Thyroid gland (tissue), 4 donors: ENCODE data around the gene PCDHGA1. TPM values are rescaled to one million over a fixed set of nuclear protein-coding genes. Genes with fewer than 3 reads are reported as not detected.
"Not testable (repeated sequence)": the region's sequence is repeated elsewhere in the genome, so short reads cannot be mapped to it uniquely, and the experiment has no call there.

Source experiments
- DNase-seq, 2 donors: peaks; one replicate each; pipeline ENCODE4 v3.0.0-alpha.2; 2019
- H3K27ac ChIP-seq, 3 donors: fragments of 200-600 bp; sonication (generic); 1 replicate in 2 of 3; 2 replicates in 1 of 3; pipeline ENCODE4 v1.5.1; 2016 to 2019; ENCODE audit warnings: mild to moderate bottlenecking in 1 of 3, moderate library complexity in 1 of 3
- H3K27me3 ChIP-seq: fragments of 200-600 bp; sonication (generic); one replicate; pipeline ENCODE4 v1.5.1; 2019
- H3K36me3 ChIP-seq, 2 donors: fragments of 200-600 bp; sonication (generic); one replicate each; pipeline ENCODE4 v1.5.1; 2016 to 2019
- H3K4me1 ChIP-seq, 2 donors: fragments of 200-600 bp; sonication (generic); one replicate each; pipeline ENCODE4 v1.5.1; 2017 to 2019
- H3K4me3 ChIP-seq, 3 donors: fragments of 200-600 bp; sonication (generic); replicated peaks in 1 of 3; 1 replicate in 2 of 3; 2 replicates in 1 of 3; pipeline ENCODE4 v1.5.1; 2016; ENCODE audit warnings: mild to moderate bottlenecking in 1 of 3
- H3K9me3 ChIP-seq: fragments of 200-600 bp; sonication (generic); one replicate; pipeline ENCODE4 v1.5.1; 2017
- POLR2A ChIP-seq, 2 donors: fragments of 450-650 bp; IDR thresholded peaks; one replicate each; pipeline ENCODE4 v1.6.1; 2017; ENCODE audit warnings: antibody characterized with exemption in 2 of 2, mild to moderate bottlenecking in 2 of 2, moderate library complexity in 1 of 2
- WGBS, 2 donors: methylation state at CpG; one replicate each; pipeline ENCODE4 v1.1.5; 2017; 5-methylcytosine and 5-hydroxymethylcytosine counted together
- intact Hi-C: fragments of 100-400 bp; cut with DNase I; formaldehyde crosslinking; loops from one replicate; pipeline ENCODE4 v1.15.1; 2023
- total RNA-seq, 4 donors: library from RNA; depleted of rRNA; stranded (reverse); fragments of >200 nt; gene quantifications; one replicate each; pipeline ENCODE4 v1.2.3, GENCODE V29; 2016
- TF ChIP-seq, protein P1 (sequence below), 6 experiments: fragments of 200-600 bp in 3 of 6; fragments of 450-650 bp in 3 of 6; sonication (generic) in 3 of 6; IDR thresholded peaks; one replicate each; pipeline ENCODE4 v1.5.1; 2016 to 2019; ENCODE audit warnings: antibody characterized with exemption in 6 of 6, mild to moderate bottlenecking in 2 of 6, inconsistent platforms in 1 of 6, moderate library complexity in 1 of 6

Gene PCDHGA1
- total RNA-seq, 4 donors from 2014 or later: 0.40 to 1.3 (median 0.87) TPM

DNA sequence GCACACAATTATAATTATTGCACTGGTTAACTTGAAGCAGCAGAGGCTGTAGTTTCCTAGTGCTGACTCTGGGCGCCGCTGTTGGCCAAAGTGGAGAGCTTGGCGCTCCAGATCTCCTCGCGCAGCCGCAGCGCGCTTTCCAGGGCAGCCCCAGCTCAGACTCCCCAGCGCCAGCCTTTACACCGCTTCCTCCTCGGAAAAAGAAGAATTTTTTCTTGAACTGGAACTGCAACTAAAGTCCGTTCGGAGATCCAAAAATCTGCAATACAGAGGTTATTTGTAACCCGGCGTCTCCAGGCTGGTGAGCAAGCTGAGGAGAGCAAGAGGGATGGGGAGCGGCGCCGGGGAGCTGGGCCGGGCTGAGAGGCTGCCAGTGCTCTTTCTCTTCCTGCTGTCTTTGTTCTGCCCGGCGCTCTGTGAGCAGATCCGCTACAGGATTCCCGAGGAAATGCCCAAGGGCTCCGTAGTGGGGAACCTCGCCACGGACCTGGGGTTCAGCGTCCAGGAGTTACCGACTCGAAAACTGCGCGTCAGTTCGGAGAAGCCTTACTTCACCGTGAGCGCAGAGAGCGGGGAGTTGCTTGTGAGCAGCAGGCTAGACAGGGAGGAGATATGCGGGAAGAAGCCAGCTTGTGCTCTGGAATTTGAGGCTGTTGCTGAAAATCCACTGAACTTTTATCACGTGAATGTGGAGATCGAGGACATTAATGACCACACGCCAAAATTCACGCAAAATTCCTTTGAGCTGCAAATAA is 57.4 kb downstream of the PCDHGA1 start, which contains the start of gene PCDHGB4:
TSS of gene PCDHGB4 (plus strand) at position 142 of the 755 bp plus-strand sequence. CDS start at position 329, 187 bp downstream.
- intact Hi-C loops, H3K4me1 ChIP-seq, H3K36me3 ChIP-seq, H3K27me3 ChIP-seq, H3K9me3 ChIP-seq, H3K27ac ChIP-seq, H3K4me3 ChIP-seq: not testable (repeated sequence)
- peak; percentile 51 to 54 for DNase-seq
- TF ChIP-seq, protein P1, sequence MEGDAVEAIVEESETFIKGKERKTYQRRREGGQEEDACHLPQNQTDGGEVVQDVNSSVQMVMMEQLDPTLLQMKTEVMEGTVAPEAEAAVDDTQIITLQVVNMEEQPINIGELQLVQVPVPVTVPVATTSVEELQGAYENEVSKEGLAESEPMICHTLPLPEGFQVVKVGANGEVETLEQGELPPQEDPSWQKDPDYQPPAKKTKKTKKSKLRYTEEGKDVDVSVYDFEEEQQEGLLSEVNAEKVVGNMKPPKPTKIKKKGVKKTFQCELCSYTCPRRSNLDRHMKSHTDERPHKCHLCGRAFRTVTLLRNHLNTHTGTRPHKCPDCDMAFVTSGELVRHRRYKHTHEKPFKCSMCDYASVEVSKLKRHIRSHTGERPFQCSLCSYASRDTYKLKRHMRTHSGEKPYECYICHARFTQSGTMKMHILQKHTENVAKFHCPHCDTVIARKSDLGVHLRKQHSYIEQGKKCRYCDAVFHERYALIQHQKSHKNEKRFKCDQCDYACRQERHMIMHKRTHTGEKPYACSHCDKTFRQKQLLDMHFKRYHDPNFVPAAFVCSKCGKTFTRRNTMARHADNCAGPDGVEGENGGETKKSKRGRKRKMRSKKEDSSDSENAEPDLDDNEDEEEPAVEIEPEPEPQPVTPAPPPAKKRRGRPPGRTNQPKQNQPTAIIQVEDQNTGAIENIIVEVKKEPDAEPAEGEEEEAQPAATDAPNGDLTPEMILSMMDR (IDR thresholded peaks at IDR 0.05): peak in 4 of 6 experiments; percentile 41 to 58 (median 47)
- WGBS, 2 donors: 9 to 10% methylated on average over 19 to 21 of the region's 40 CpGs

DNA sequence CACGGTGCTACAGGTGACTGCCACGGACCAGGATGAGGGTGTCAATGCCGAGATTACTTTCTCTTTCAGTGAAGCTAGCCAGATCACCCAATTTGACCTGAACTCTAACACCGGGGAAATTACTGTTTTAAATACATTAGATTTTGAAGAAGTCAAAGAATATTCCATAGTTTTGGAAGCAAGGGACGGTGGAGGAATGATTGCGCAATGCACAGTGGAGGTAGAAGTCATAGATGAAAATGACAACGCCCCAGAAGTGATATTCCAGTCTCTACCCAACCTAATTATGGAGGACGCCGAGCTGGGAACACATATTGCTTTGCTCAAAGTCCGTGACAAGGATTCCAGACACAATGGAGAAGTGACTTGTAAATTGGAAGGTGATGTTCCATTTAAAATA is 58.3 kb downstream of the PCDHGA1 start:
- Histone ChIP-seq H3K4me3 (no peak overlapping the region), H3K27ac (no peak overlapping the region), H3K27me3 (no peaks in the 10 kb centered on the region), H3K9me3 (no peaks in the 10 kb centered on the region), H3K36me3 (no peaks in the 10 kb centered on the region), H3K4me1 (no peaks in the 10 kb centered on the region)
- no peak for TF ChIP-seq POLR2A (IDR thresholded peaks at IDR 0.05)
- TF ChIP-seq, protein P1 (IDR thresholded peaks at IDR 0.05): no peak
- intact Hi-C loops: no loop called here
- 47 to 56% methylated on average over 10 of the region's 10 CpGs for WGBS, 2 donors
- no peak for DNase-seq

DNA sequence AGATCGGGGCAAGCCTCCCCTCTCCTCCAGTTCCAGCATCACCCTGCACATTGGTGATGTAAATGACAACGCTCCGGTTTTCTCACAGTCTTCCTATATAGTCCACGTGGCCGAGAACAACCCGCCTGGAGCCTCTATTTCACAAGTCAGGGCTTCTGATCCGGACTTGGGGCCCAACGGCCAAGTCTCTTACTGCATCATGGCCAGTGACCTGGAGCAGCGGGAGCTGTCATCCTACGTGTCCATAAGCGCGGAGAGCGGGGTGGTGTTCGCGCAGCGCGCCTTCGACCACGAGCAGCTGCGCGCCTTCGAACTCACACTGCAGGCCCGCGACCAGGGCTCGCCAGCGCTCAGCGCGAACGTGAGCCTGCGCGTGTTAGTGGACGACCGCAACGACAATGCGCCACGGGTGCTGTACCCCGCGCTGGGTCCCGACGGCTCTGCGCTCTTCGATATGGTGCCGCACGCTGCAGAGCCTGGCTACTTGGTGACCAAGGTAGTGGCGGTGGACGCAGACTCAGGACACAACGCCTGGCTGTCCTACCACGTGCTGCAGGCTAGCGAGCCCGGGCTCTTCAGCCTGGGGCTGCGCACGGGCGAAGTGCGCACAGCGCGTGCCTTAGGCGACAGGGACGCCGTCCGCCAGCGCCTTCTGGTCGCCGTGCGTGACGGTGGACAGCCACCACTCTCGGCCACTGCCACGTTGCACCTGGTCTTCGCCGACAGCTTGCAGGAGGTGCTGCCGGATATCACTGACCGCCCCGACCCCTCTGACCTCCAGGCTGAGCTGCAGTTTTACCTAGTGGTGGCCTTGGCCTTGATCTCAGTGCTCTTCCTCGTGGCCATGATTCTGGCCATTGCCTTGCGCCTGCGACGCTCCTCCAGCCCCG is 59.1 kb downstream of the PCDHGA1 start:
- Histone ChIP-seq H3K4me1 (no peaks in the 10 kb centered on the region), H3K36me3 (no peaks in the 10 kb centered on the region), H3K9me3 (no peaks in the 10 kb centered on the region), H3K27me3 (no peaks in the 10 kb centered on the region), H3K4me3 (no peak overlapping the region), H3K27ac (no peak overlapping the region)
- TF ChIP-seq, protein P1 (IDR thresholded peaks at IDR 0.05): no peak
- TF ChIP-seq POLR2A (IDR thresholded peaks at IDR 0.05): no peak
- WGBS, 2 donors: 28 to 50% methylated on average over 32 to 60 of the region's 77 CpGs
- no peak for DNase-seq
- intact Hi-C loops: no loop called here

DNA sequence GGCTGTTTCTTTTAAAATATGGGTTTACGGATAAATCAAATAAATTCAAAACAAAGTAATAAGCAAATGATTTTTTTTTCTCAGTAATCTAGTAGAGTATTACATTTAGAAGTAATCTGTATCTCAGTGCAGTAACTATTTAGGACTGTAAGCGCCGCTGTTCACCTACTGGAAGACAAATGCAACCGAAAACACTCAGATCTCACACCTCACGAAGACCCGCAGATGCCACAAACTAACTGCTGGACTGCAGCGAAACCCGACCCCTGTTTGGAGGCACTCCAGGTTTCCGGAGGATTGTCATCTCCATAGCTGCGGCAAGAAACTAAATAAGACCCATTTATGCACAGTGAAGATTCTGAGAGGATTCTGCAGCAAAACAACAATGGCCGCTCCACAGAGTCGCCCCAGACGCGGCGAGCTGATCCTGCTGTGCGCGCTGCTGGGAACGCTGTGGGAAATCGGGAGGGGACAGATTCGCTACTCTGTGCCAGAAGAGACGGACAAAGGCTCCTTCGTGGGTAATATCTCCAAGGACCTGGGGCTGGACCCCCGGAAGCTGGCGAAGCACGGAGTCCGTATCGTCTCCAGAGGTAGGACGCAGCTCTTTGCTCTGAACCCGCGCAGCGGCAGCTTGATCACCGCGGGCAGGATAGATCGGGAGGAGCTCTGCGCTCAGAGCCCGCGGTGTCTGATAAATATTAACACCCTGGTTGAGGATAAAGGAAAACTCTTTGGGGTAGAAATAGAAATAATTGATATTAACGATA is 62.3 kb downstream of the PCDHGA1 start, which contains the start of gene PCDHGA8:
TSS of gene PCDHGA8 (plus strand) at position 205 of the 770 bp plus-strand sequence. CDS start at position 386, 181 bp downstream.
- no peaks in the 10 kb centered on the region for H3K27me3 ChIP-seq
- H3K27ac ChIP-seq: no peak within 1 kb of the TSS
- WGBS, 2 donors: 24 to 29% methylated on average over 38 of the region's 38 CpGs
- intact Hi-C loops: no loop called here
- TF ChIP-seq, protein P1 (IDR thresholded peaks at IDR 0.05): no peak
- no peak for TF ChIP-seq POLR2A (IDR thresholded peaks at IDR 0.05)
- DNase-seq: no peak
- no peaks in the 10 kb centered on the region for H3K9me3 ChIP-seq
- no peaks in the 10 kb centered on the region for H3K4me1 ChIP-seq
- H3K36me3 ChIP-seq: no peaks in the 10 kb centered on the region
- no peak within 1 kb of the TSS for H3K4me3 ChIP-seq
